Stimulated activated CD8-positive, alpha-beta memory T cell treated with anti-CD3 and anti-CD28 coated beads, Interleukin-7, amount 100 ng/mL, for 24 hours (primary cell): ENCODE results near the gene CALHM5.

ENCODE experiments used
- DNase-seq: peaks from one replicate; pipeline ENCODE4 v3.0.0-alpha.2; 2020; ENCODE audit warnings: low read depth

CALHM5 gene

DNA sequence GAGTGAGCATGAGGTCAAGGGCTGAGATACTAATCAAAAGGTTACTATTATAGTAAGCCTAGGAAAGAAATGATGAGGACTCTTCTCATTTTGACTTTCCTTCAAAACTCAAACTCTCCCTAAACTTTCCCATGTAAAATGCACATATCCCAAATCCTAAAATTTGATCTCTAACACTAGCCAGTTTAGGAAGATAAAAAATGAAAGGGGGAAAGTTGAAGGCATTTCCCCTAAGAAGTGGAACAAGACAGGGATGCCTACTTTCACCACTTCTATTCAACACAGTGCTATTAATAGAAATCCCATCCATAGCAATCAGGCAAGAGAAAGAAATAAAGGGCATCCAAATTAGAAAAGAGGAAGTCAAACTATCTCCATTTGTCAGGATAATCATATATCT lies 2.9 kb upstream of the CALHM5 start:
- no peak for DNase-seq

DNA sequence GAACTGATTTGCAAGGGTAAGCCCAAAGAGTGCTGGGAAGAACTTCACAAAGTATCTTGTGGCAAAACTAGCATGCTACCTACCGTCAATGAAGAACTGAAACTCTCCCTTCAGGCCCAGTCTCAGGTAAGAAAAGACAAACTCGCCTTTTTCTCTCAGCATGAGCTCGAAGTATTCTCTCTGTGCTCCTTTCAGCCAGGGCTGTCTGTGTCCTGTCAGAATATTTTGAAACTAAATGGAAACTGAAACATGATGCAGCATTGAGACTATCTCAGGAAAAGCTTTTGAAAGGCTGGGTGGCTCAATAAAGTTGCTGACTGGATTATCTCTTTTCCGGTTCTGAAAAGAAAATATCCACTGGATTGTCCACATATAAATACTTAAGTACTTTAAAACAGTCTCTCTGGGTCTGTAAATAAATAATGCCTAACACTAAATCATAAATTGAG lies 696 bp downstream of the CALHM5 start:
- no peak for DNase-seq

DNA sequence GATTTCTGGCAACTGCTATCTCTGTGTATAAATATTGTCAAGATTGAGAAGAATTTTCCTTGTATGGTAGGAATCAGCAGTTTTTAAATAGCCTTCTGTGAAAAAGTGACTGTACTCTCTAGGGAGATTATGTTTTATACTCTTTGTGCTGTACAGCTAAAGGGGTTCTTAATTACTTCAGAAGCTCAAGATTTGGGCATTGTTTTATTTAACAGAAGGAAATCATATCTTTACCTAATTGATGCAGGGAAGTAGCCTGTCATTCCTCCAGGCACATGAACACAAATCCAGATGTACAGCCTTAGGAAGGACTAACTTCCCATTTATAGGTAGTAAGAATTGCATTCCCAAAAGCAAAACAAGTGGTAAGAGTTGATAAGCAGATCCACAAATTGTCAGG lies 1.3 kb downstream of the CALHM5 start:
- no peak for DNase-seq

DNA sequence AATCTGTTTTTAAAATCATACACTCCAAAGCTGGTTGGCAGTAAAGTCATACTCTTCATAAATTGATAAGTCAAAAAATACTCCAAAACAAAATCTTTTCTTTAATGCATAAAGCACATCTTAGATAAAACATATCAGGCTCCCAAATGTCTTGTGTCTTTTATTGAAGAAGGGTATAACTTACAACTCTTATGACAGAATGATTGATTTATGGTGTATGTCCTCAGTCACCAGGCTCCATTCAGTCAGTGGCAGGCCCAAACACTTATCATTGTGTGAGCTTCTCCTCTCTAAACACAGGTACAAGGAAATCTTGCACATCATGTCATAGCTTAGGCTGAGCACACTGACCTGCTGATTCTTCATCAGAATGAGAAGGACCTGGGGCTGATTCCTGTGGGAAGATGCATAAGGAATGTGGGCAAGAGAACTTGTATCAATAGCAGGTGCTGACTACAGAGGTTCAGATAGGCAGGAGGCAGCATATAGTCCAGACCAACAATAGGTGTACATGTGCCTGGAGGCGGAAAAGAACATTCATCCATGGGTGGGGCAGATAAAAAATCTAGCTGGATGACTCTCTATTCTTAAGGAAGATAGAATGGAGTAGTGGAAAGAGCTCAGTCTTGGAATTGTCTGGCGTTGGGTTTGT lies 1.9 kb downstream of the CALHM5 start:
- DNase-seq, result no peak

DNA sequence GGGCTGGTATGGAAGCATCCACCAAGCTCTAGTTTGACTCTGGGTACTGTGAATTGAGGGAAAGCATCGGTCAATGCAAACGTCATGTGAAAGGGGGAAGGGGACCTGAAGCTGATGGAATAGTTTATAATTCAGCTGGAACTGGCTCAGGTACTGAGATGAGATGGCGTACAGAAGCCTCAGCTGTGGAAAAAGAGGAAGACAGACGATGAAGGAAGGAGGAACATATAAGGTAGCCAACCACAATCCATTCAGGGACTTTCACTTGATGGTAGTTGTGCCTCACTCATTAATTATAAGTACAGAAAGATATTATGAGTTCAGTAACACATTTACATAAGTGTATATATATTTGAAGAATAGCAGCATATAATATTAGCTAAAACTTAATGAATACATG lies 2.7 kb downstream of the CALHM5 start:
- no peak for DNase-seq

DNA sequence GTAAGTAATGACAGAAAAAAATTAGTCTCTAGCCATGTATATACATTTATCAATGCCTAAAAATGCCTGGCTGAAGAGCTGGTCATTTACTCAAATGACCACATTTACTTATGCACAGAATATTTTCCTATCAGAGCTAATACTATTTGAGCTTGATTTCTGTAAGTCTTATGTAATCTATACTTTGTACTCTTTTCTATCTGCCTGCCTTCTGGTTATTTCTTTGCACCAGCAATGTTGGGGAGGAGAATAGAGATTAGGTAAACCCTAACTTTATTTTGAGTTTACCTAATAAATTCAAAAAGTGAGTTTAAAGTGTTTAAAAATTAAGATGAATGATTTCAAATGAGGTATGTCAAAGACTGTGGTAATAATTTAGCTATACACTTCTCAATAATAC lies 3.7 kb downstream of the CALHM5 start:
- DNase-seq, result no peak

DNA sequence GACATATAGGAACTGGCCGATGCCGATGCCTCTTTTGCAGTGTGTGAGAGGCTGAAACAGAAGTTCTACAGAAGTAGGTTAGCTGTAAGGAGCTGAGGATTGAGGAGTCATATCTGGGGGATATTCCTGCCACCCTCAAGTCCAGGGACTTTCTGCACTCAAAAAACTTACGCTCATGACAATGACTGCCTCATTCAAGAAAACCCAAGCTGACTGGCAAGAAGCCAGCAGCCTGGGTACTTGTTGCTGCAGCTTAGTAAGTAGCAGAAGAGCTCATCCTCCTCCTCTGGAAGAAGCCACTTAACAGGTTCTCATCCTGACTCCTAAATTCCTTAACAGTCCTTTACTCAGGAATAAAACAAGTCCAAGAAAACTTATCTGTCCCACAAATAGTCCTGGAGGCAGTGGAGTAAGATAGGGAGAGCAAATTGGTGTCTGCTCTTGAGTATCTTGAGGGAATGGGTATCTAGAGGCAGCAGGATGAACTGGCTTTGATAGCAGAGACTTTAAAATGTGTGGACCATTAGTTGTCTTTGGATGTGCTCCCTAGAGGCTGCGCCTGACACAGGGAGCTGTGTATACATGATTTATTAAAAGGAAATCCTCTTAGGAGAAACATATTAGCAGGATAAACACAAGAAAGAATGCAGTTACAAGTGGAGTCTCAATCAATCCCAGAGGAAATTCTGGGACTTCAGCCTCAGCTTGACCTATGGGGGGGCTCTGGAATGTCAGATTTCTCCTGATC lies 7.4 kb downstream of the CALHM5 start:
- DNase-seq, result no peak

DNA sequence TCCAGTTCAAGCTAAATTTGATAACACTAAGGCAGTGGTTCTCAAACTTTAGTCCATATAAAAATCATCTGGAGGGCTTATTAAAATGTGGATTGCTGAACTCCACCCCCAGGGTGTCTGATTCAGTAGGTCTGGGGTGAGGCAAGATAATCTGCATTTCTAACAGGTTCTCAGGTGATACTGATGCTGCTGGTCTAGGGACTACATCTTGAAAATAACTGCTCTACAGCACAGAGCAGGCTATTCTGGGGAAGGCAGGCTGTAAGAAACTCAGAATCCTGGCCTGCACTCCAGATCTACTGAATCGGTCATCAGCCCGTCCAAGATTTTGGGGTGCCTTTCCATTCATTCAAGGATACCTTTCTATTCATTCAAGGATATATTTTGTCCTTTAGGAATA lies 11.5 kb downstream of the CALHM5 start:
- DNase-seq, result no peak

DNA sequence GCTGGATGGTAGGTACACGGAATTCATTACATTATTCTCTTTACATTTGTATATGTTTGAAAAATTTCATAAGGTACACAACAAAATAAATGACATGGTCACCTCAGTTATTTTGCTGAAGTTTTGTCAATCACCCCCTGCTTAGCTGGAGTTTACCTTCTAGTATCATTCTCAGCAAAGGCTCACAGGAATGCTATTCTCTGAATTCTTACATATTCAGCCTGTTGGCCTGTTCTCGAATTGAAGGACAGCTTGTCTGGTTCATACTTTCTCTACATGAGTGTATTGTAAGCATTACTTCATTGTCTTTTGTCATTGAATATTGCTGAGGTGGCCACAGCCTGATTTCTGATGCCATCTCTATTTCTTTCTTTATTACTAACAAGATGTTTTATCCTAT lies 12.8 kb downstream of the CALHM5 start:
- DNase-seq, result no peak

DNA sequence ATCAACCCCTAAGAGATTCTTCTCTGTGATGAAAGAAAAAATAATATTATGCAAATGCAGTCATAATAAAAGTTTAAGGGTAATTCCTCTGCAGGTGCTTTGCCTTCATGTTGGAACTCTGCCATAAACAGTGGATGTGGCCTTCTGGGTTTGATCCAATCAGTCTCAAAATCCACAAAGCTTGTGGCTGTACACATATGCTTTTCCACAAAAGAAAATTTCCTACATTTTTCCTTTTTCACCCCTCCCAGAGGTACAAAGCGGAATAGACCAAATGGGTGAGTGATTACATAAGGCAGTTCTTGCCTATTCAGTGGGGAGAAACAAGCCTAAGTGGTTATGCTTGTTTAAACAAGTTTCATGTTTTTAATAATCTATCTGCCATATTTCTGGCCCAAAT lies 16.7 kb downstream of the CALHM5 start:
- DNase-seq, result no peak

DNA sequence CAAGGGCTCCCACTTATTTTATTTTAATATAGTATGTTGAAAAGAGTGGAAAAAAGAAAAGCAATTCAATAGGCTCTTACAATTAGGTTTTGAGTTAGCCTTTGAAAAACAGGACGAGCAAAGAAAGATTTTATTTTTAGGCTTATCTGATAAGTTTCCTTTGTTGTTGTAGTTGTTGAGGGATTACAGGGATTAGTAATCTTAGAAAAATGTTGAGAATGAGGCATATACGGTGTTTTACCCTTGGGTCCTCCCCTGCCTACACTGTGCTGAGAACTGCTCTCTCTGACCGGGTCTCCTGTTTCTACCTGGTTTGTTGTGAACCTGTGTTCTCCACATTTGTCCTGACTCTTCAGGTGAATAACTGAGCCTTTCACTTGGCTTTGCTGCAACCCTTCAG lies 17.3 kb downstream of the CALHM5 start:
- DNase-seq, result no peak

DNA sequence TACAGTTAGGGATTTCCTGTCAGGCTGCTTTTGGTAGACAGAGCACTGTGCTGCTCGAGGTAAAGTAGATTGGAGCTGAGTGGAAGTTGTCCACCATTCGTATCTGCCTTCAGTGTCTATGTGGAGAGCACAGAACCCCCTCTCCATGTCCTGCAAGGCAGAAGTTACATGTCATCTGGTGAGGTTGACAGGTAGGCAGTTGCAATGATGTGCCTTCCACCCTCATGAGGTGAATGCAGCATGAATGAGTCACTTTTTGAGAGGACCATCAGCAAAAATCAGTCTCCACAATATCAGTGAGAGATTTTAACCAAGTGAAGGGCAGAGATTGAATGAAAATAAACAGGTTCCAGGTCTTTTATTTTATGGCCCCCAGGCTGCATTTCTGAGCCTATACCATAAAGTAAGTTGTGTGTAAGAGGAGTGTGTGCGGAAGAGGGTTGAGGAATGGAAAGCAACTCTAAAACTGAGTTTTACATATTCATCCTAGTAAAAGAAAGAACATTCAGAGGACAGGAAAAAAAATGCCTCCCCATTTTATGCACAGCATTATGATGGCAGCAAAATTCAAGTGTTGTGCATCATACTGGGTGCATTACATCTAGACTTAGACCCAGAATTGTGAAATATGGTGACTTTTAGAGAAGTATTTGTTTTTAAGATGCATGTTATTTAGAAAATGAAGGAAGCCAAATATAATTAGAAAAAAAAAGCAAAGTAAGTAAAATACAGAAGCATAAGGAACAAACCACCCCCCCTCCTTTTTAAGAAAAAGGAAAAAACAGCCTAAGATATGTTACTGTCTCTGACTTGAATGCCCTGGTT lies 18.2 kb downstream of the CALHM5 start:
- DNase-seq, result no peak

DNA sequence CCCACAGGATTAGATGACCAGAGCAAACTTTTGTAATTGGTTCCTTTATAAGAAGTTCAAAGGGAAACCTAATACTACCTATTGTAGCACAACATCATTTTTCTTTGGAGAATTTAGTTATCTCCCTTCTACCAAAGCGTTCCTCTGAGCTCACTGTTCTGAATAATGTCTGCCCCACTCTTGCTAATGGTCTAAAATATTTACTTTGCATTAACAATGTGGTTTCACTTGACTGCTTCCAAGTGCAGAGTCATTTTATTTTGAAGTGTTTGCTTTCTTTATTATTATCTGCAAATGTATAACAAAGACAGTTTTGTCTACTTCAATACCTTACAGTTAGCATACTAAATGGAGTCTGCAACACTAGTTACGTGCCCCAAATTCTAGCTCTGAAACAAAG lies 19.0 kb downstream of the CALHM5 start:
- no peak for DNase-seq

DNA sequence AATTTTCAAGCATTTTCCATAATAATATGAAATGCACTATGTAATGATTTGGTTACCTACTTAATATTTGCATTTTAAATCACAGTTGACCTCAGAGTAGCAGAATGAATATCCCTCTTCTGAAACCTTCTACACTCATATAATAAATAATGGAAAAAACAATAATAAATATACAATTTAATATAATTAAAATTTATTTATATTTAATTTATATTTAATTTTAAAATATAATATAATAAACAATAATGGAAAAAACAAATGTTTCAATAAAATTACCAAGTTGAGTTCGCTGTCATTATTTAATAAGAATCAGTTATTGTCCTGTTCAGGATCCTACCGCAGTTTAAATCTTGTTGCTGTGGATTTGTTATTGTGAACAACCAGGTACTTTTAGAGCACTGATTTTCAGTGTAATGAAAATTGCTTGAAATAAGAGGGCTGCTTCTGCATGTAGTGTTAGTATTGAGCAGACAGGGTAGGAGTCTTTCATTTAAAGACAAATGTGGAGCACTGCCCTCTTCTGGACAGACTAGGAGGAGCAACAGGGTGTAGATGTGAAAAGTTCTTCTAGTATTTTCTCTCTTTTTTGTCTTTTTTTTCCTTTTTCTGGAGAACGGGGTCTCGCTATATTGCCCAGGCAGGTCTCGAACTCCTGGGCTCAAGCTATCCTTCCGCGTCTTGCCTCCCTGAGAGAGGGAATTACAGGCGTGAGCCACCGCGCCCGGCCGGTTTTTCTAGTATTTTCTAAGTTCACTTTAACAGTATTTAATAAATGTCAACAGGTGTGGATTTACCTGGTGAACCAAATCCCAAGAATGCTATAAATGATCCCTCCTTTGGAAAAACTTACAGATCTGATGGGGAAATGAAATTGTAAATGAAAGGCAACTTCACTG lies 20.5 kb downstream of the CALHM5 start:
- DNase-seq, result peak; percentile 13

DNA sequence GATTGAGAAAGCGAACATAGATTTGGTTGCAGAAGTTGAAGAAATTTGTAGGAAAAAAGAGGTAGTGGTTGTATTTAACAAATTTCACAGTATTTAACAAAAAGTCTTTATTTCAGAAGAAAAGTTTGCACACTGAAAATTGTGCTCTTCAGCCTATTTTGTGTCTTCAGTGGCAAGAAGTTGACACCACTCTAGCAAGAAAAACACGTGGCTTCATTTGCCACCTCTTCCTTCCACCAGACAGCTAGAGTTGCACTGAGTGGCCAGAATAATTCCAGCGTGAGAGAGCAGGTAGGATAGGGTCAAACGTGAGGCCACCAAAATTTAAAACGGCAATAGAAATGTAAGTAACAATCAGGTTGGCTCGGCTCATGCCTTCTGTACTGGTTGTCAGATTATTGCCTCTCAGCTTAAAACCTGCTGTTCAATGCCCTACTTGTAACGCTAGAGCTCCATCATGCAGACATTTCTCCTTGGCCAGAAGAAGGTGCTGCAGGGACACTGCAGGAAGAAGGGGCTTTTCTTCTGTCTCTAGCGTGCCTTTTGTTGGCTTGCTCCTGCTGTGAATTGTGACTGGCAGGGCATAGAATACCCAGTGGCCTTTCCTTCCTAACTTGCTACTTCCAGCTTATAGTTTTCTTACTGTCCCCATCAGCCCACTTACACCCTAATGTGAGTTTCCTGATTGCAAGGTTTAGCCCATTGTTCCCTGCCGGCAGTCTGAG lies 22.0 kb downstream of the CALHM5 start:
- DNase-seq, result no peak

DNA sequence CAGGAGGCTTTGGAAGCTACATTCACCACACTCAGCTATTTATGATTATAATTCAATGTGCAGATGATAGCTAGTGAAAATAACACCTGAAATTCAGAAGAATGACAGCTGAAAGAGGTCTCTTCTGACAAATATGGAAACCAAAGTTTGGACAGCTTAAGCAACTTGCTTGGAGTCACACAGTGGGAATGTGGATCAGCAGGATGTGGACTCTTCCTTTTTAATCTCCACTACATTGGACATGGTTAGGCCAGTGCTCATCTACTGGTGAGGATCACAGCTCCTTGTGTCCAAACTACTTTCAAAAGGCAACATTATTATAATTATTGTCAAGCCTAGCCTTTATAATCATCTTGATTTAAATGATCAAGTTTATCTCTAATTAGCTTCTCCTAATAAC lies 23.7 kb downstream of the CALHM5 start:
- no peak for DNase-seq

DNA sequence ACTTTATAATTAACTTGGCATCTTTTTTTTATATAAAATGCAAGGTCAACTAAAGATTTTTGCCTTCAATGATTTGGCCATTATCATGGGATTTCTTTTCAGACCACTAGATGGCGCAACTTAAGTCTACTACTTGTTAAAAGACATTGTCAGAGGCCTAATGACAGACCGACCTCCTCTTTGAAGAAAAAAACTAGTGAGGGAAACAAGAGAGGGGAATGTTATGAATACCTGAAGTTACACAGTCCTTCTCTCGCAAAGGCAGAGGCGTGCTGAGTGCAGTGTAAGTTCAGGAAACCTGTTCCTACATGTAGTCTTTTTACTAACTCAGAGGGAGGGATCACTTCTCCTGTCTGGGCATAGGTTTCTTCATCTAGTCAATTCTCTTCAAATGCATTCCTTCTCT lies 24.8 kb downstream of the CALHM5 start:
- DNase-seq, result no peak

DNA sequence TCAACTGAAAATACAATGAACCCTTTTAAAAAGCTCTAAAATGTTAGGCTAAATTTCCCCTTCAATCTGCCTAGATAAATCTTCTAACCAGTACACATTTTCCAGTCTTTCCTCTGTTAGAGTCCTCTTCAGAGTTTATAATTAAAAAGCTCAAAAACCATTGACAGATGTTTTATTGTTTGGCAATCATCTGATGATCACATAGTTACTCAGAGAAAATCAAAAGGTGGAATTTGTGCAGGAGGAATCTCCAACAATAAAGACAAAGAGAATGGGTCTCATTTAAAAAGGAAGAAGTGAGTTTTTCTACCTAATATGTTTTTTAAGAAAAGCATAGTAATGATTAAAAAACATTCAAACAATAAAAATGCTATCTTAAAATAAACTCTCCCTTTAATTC lies 31.0 kb downstream of the CALHM5 start:
- no peak for DNase-seq

DNA sequence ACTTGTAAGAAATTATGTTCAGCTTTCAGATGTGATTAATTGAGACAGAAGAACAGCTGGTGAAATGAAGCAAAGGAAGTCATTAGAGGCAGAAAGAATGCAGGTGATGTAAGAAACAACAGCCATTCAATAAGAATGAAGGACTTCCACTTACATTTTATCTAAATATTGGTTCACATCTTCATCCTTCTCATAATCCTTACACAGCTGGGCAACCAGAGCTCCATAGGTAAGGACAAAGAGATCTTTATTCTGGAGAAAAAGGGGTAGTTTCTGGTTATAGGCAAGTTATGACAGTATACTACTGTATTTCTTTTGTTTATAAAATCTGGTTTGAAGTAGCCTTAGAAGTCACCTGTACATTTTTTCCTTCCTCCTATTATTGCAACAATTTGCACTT lies 31.7 kb downstream of the CALHM5 start:
- no peak for DNase-seq

DNA sequence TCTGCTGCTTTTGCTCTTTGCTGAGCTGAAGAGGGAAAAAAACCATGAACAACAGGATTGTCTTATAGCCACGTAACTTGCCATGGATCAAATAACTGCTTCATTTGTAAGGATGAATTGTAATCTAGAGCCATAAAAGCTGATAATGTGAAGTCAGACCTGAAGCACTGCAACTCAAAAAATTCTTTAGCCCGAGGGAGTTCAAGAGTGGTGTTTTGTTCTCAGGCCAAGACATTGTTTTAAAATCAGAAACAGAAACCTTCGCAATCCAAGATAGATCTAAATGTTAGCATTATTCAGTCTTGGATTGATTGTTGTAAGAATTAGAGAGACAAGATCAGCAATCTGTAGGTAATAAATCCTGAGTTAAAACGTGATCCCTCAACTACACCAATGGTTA lies 34.2 kb downstream of the CALHM5 start, which contains the start of gene TRAPPC3L:
Gene TRAPPC3L, minus strand, starts transcription at position 34 of the 400 bp plus-strand sequence. CDS start 170 bp downstream, outside the sequence.
- no peak for DNase-seq

DNA sequence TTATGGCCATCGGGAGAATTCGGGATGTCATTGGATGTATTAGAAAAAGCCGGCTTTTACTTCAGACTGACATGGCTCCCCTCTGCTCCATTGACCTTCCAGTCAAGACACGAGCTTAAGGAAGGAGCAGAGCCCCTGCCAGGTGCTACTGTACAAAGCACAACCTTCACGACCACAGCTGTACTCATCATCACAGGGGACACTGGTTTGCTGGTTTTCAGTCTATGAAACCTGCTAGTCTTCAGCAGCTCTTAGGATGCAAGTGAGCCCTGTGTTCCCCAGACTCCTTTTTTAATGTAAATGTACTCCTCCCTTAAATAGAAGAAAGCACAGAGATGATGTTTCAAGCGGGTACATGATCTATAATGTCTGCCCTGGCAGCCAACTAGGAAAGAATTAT lies 35.9 kb downstream of the CALHM5 start:
- no peak for DNase-seq
